ENCODE measurements around the gene ATP1B3.
A peak's percentile ranks its signal among the peaks of the same experiment; 100 is the strongest.
"Not testable (repeated sequence)": the region's sequence is repeated elsewhere in the genome, so short reads cannot be mapped to it uniquely, and the experiment has no call there.

Gene ATP1B3

DNA sequence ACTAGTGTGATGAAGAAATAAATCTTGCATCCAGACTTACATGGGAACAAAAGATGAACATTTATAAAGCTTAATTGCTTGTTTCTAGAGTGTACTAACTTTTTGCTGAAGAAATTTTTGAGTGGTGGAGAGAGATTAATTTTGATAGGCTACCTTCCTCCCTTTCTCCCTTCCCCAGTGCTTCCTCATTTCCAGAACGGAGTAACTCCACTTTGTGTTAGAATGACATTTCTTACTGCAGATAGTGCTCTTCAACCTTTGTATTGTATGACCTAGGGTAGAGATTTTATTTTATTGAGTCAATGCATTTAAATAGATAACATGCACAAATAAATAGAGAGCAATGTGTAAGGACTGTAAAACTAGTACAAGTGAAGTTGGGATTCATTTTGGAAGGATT lies 1.9 kb downstream of the ATP1B3 start:
- TF ChIP-seq, protein P1, sequence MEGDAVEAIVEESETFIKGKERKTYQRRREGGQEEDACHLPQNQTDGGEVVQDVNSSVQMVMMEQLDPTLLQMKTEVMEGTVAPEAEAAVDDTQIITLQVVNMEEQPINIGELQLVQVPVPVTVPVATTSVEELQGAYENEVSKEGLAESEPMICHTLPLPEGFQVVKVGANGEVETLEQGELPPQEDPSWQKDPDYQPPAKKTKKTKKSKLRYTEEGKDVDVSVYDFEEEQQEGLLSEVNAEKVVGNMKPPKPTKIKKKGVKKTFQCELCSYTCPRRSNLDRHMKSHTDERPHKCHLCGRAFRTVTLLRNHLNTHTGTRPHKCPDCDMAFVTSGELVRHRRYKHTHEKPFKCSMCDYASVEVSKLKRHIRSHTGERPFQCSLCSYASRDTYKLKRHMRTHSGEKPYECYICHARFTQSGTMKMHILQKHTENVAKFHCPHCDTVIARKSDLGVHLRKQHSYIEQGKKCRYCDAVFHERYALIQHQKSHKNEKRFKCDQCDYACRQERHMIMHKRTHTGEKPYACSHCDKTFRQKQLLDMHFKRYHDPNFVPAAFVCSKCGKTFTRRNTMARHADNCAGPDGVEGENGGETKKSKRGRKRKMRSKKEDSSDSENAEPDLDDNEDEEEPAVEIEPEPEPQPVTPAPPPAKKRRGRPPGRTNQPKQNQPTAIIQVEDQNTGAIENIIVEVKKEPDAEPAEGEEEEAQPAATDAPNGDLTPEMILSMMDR (IDR thresholded peaks at IDR 0.05; ENCODE audit: low read depth, low read length, missing control alignments), result no peak
- in situ Hi-C loops (cut with HindIII; ENCODE audit: low sequenced_read_pairs), result loop anchor here (25.0 kb wide), 1 partner anchor 291 kb away; no protein-coding TSS in a partner anchor
- H3K4me3 ChIP-seq (ENCODE audit: low read depth, low read length), result peak overlapping the region; percentile 67
- no peak for DNase-seq (ENCODE audit: low read depth)

DNA sequence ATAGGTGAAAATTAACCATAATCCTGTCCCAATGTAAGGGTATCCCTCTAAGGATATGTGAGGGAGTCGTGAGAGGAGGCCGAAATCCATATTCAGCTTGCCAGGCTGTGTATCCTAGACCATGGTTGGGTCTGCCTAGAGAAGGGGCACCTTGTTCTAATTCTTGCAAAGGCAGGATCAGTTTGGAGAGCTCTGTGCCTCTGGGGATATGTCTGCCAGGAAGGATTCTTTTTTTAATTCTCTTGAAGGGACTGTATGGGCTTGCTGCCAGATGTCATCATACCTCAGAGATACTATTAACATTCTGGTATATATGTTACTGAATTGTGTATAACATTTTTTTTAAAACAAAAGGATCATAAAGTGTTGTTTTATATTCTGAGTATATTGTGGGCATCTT lies 2.4 kb downstream of the ATP1B3 start:
- peak overlapping the region; percentile 67 for H3K4me3 ChIP-seq (ENCODE audit: low read depth, low read length)
- no peak for DNase-seq (ENCODE audit: low read depth)
- TF ChIP-seq, protein P1 (IDR thresholded peaks at IDR 0.05; ENCODE audit: low read depth, low read length, missing control alignments), result no peak
- in situ Hi-C loops (cut with HindIII; ENCODE audit: low sequenced_read_pairs), result loop anchor here (25.0 kb wide), 1 partner anchor 292 kb away; no protein-coding TSS in a partner anchor

DNA sequence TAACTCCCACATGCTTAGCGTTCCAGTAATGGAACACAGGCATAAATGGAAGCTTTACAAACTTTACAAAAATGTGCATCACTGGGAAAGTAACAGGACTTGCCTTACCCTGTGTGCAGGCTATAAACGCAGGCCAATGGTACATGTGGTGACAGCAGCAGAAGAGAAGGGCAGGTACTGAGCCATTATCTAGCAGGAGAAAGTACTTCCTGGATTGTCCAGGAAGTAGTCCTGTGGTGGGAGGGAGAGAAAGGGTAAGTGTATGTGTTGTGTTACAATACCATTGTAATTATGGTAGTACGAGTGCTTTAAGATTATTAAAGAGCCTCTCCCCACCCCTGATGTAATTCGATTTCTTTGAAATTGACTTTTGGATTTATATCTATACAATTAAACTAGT lies 5.3 kb downstream of the ATP1B3 start:
- in situ Hi-C loops (cut with HindIII; ENCODE audit: low sequenced_read_pairs), result loop anchor here (25.0 kb wide), 1 partner anchor 294 kb away; no protein-coding TSS in a partner anchor
- TF ChIP-seq, protein P1 (IDR thresholded peaks at IDR 0.05; ENCODE audit: low read depth, low read length, missing control alignments), result no peak

DNA sequence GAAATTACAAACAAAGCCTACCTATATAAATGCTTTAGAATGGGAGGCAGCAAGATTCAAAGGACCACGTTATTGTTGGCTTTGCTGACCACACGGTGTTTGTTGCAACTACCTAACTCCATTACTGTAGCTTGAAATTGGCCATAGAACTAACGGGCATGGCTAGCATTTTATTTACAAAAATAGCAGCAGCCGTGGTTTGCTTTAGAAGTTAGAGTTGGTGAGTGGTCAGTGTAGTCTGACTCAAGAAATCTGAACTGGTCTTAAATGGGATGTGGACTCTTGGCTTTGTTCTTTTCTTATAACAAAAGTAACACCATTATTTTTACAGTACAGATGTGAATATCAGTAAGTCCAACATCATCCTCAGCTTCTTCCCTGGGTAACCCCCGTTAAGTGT lies 10.6 kb downstream of the ATP1B3 start:
- no peak for DNase-seq (ENCODE audit: low read depth)
- H3K4me3 ChIP-seq (ENCODE audit: low read depth, low read length), result no peak overlapping the region
- in situ Hi-C loops (cut with HindIII; ENCODE audit: low sequenced_read_pairs), result loop anchor here (25.0 kb wide), 1 partner anchor 300 kb away; no protein-coding TSS in a partner anchor
- TF ChIP-seq, protein P1 (IDR thresholded peaks at IDR 0.05; ENCODE audit: low read depth, low read length, missing control alignments), result no peak

More for the DNA sequence above, 5.3 kb downstream of the ATP1B3 start:
- DNase-seq (ENCODE audit: low read depth), result no peak
- H3K4me3 ChIP-seq (ENCODE audit: low read depth, low read length), result no peak overlapping the region

DNA sequence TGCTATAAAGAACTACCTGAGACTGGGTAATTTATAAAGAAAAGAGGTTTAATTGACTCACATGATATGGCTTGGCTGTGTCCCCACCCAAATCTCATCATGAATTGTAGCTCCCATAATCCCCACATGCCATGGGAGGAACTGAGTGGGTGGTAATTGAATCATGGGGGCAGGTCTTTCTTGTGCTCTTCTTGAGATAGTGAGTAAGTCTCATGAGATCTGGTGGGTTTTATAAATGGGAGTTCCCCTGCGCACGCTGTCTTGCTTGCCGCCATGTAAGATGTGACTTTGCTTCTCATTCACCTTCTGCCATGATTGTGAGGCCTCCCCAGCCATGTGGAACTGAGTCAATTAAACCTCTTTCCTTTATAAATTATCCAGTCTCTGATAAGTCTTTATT lies 12.1 kb downstream of the ATP1B3 start:
- in situ Hi-C loops (cut with HindIII; ENCODE audit: low sequenced_read_pairs), result loop anchor here (25.0 kb wide), 1 partner anchor 301 kb away; no protein-coding TSS in a partner anchor
- DNase-seq (ENCODE audit: low read depth); H3K4me3 ChIP-seq (ENCODE audit: low read depth, low read length): not testable (repeated sequence)

DNA sequence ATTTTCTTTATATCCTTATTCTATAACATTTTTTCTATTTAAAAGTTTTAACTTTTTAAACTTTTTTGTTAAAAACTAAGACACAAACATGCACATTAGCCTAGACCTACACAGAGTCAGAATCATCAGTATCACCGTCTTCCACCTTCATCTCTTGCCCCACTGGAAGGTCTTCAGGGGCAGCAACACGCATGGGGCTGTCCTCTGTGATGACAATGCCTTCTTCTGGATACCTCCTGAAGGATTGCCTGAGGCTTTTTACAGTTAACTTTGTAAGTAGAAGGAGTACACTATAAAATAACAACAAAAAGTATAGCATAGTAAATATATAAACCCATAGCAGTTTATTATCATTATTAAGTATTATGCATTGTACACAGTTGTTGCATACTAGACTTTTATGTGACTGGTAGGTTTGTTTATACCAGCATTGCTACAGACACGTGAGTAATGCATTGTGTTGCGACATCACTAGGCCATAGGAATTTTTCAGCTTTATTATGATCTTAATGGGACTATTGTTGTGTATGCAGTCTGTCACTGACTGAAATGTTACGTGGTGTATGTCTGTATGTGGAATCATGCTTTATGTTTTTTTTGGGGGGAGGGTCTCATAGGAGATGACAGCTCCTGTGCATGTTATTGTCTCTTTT lies 18.2 kb downstream of the ATP1B3 start:
- TF ChIP-seq, protein P1 (IDR thresholded peaks at IDR 0.05; ENCODE audit: low read depth, low read length, missing control alignments), result no peak
- in situ Hi-C loops (cut with HindIII; ENCODE audit: low sequenced_read_pairs), result loop anchor here (25.0 kb wide), 1 partner anchor 307 kb away; no protein-coding TSS in a partner anchor
- H3K4me3 ChIP-seq (ENCODE audit: low read depth, low read length), result no peak overlapping the region
- peak; percentile 49 for DNase-seq (ENCODE audit: low read depth)

DNA sequence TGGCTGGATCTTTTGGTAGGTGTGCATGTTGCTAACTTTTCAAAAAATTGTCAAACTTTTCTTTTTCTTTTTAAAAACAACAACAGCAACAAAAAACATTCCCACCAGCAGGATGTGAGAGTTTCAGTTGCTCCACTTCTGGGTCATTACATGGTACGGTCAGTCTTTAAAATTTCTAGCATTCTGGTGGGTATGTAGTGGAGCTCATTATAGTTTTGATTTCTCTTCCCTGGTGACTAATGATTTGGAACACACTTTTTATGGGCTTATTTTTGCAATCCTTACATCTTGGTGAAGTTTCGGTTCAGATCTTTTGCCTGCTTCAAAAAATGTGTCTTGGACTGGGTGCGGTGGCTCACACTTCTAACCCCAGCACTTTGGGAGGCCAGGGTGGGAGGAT lies 19.3 kb downstream of the ATP1B3 start:
- no peak for DNase-seq (ENCODE audit: low read depth)
- no peak overlapping the region for H3K4me3 ChIP-seq (ENCODE audit: low read depth, low read length)
- TF ChIP-seq, protein P1 (IDR thresholded peaks at IDR 0.05; ENCODE audit: low read depth, low read length, missing control alignments), result no peak
- in situ Hi-C loops (cut with HindIII; ENCODE audit: low sequenced_read_pairs), result loop anchor here (25.0 kb wide), 1 partner anchor 308 kb away; no protein-coding TSS in a partner anchor

Data from astrocyte of the cerebellum (primary cell).